Hematopoietic multipotent progenitor cell (in vitro differentiated cells): ENCODE data around the gene RUBCN. TPM values are rescaled to one million over a fixed set of nuclear protein-coding genes. Genes with fewer than 3 reads are reported as not detected.
A peak's percentile ranks its signal among the peaks of the same experiment; 100 is the strongest.

Experiments used
- DNase-seq, 3 donors: peaks; one replicate each; pipeline ENCODE4 v3.0.0-alpha.2; 2011 to 2015; ENCODE audit warnings: low read depth in 2 of 3, low spot score in 2 of 3
- total RNA-seq: library from RNA; depleted of rRNA; stranded (reverse); fragments of >200 nt; gene quantifications from one replicate; pipeline ENCODE4 v1.2.3, GENCODE V29; 2012

Gene RUBCN
- 32.9 TPM for total RNA-seq

GRCh38 chr3:197736491-197737318, at the start of gene RUBCN:
TSS of gene RUBCN (minus strand) at chr3:197736904. CDS start at chr3:197736719, 185 bp downstream.
- peak; percentile 83 to 96 (median 95) for DNase-seq

GRCh38 chr3:197784019-197784585, 47.4 kb upstream of the RUBCN start:
- DNase-seq: no peak

- DNase-seq: peak in 2 of 3 donors; percentile 15 to 33
These were observed 45.5 kb upstream of the RUBCN start for GRCh38 chr3:197782230-197782629.

- DNase-seq: no peak
These were observed 38.6 kb upstream of the RUBCN start for GRCh38 chr3:197775317-197775716.

- no peak for DNase-seq
These were observed 25.1 kb upstream of the RUBCN start for GRCh38 chr3:197761784-197762183.

GRCh38 chr3:197758512-197758911, 21.8 kb upstream of the RUBCN start:
- no peak for DNase-seq

GRCh38 chr3:197756704-197757103, 20.0 kb upstream of the RUBCN start:
- no peak for DNase-seq

GRCh38 chr3:197753263-197753662, 16.6 kb upstream of the RUBCN start:
- peak in 1 of 3 donors; percentile 20 for DNase-seq

- DNase-seq: no peak
These were observed 15.4 kb upstream of the RUBCN start for GRCh38 chr3:197752107-197752506.

- peak in 2 of 3 donors; percentile 19 to 38 for DNase-seq
These were observed 14.4 kb upstream of the RUBCN start for GRCh38 chr3:197750858-197751737.

- DNase-seq: peak; percentile 43 to 80 (median 78)
These were observed 13.7 kb upstream of the RUBCN start for GRCh38 chr3:197750396-197750831.

- peak; percentile 76 to 92 (median 89) for DNase-seq
These were observed 13.1 kb upstream of the RUBCN start, which contains the start of gene FYTTD1 for GRCh38 chr3:197749601-197750395. TSS of gene FYTTD1 (plus strand) at chr3:197749883. CDS start at chr3:197749972, 89 bp downstream.

GRCh38 chr3:197749315-197749600, 12.6 kb upstream of the RUBCN start:
- peak in 1 of 3 donors; percentile 62 for DNase-seq

- DNase-seq: no peak
These were observed 12.1 kb upstream of the RUBCN start for GRCh38 chr3:197748597-197749314.

GRCh38 chr3:197746801-197747237, 10.1 kb upstream of the RUBCN start:
- DNase-seq: peak in 1 of 3 donors; percentile 10

GRCh38 chr3:197746209-197746608, 9.5 kb upstream of the RUBCN start:
- DNase-seq: peak in 1 of 3 donors; percentile 10

- DNase-seq: no peak
These were observed 6.1 kb upstream of the RUBCN start for GRCh38 chr3:197742787-197743186.

GRCh38 chr3:197737749-197738462, 1.2 kb upstream of the RUBCN start:
- no peak for DNase-seq

GRCh38 chr3:197737319-197737649, 580 bp upstream of the RUBCN start:
- no peak for DNase-seq
